Cardiac fibroblast (primary cell): ENCODE data around the gene TIMM23.

Source experiments
- DNase-seq, 2 donors: peaks; one replicate each; pipeline versions ENCODE4 v3.0.0 to v3.0.0-alpha.2; 2010; ENCODE audit warnings: low read depth in 2 of 2
- H3K4me3 ChIP-seq, 2 donors: replicated peaks in 1 of 2; 1 replicate in 1 of 2; 2 replicates in 1 of 2; pipeline ENCODE4 v1.5.1; 2011; ENCODE audit warnings: low read depth in 2 of 2, low read length in 2 of 2, mild to moderate bottlenecking in 2 of 2, moderate library complexity in 1 of 2
- TF ChIP-seq, protein P1 (sequence below): IDR thresholded peaks from one replicate; pipeline ENCODE4 v1.5.1; 2011; ENCODE audit warnings: low read depth, mild to moderate bottlenecking, low read length, inconsistent platforms

TIMM23 gene

DNA sequence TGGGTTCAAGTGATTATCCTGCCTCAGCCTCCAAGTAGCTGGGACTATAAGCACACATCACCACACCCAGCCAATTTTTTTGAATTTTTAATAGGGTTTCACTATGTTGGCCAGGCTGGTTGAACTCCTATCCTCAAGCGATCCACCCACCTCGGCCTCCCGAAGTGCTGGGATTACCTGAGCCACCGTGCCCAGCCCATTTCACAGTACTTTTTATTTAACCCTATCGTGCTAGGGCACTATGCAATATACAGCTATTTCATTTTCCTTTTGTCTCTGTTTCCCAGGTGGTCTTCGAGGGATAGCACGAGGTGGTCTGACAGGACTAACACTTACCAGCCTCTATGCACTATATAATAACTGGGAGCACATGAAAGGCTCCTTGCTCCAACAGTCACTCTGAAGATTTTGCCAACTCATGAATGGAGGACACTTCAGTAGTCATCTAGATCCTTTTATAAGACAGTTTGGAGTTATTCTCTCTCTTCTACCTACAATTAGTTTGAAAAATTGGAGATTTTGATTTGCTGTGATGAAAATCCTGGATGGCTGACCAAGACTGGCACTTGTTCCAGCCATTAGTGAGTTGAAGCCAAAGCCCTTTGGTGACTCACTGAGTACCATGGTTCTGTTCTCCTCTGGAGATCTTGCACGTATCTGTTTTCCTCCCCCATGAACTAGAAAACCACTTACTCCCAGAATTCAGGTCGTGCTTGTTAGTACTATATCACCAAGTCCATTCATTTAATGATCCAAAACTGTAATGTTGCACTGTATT lies 30.8 kb downstream of the TIMM23 start:
- H3K4me3 ChIP-seq: no peak overlapping the region
- TF ChIP-seq, protein P1, sequence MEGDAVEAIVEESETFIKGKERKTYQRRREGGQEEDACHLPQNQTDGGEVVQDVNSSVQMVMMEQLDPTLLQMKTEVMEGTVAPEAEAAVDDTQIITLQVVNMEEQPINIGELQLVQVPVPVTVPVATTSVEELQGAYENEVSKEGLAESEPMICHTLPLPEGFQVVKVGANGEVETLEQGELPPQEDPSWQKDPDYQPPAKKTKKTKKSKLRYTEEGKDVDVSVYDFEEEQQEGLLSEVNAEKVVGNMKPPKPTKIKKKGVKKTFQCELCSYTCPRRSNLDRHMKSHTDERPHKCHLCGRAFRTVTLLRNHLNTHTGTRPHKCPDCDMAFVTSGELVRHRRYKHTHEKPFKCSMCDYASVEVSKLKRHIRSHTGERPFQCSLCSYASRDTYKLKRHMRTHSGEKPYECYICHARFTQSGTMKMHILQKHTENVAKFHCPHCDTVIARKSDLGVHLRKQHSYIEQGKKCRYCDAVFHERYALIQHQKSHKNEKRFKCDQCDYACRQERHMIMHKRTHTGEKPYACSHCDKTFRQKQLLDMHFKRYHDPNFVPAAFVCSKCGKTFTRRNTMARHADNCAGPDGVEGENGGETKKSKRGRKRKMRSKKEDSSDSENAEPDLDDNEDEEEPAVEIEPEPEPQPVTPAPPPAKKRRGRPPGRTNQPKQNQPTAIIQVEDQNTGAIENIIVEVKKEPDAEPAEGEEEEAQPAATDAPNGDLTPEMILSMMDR: no peak
- DNase-seq: no peak

DNA sequence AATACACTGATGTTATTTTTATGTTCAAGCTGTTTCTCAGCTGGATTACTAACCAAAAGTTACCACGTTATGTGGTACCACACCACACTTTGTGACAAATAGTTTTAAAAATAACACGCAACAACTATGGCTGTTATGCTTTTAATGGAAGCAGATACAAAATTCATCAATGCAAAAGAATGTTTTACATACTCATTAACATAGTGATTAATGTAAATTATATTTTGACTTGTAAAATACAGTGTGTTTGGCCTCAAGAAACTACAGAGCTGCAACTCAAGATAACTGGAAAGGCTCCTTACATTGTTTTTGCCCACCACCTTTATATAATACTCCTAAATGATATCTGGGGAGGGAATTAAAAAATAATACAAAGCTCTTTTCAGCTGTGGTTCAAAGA lies 32.7 kb downstream of the TIMM23 start:
- TF ChIP-seq, protein P1: no peak
- DNase-seq: no peak
- H3K4me3 ChIP-seq: no peak overlapping the region

DNA sequence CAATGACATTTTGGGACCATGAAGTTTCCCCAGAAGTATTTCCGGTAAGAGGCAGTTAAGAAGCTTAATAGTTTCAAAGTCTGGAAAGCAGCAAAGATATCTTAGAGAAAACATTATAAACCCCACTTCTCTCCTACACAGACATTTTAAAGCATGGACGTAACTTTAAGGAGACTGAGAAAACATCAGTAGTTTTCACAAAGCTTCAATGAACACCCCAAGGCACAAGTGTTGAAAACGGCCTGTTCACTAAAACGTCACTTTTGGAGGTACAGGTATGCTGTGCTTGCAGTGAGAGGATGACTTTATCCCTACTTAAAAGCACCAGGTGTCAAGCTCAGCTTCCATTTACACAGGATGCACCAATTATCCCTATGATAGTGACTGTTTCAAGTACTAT lies 33.1 kb downstream of the TIMM23 start:
- no peak overlapping the region for H3K4me3 ChIP-seq
- no peak for DNase-seq
- TF ChIP-seq, protein P1: no peak

DNA sequence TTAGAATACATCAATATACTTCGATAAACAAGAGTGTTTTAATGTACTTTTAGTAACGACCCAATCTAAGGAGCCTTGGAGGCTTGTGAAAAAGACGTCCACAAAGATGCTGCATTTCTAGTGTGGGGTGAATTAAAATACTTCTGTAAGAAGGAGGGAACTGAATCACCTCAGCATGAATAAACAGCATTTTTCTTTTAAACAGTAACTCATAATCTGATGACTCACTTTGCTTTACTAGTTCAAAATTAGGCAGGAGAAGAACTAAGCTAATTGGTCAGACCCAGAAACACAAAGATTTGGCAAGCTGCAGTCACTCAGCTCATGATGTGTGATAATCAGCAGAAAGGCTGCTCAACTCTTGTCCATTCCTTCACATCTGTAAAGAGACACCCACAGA lies 33.9 kb downstream of the TIMM23 start:
- no peak overlapping the region for H3K4me3 ChIP-seq
- TF ChIP-seq, protein P1: no peak
- DNase-seq: peak; percentile 65 to 67

DNA sequence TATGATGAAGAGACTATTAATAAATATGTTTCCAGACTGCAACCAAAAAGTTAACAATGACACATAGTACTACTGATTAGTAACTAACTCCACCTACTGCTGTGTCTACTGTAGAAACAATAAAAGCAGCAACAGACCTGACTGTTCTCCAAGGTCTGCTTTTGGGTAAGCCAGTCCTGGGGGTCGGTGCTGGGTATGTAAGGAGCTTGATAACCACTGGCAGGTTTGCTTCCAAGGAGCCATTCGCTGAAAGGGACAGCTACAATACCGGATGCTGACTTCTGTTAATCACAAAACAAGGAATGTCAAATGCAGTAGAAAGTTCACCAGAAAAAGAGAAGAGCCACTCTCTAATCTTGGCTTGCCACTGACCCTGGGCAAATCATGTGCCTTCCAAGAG lies 40.5 kb downstream of the TIMM23 start:
- TF ChIP-seq, protein P1: no peak
- no peak for DNase-seq
- no peak overlapping the region for H3K4me3 ChIP-seq

DNA sequence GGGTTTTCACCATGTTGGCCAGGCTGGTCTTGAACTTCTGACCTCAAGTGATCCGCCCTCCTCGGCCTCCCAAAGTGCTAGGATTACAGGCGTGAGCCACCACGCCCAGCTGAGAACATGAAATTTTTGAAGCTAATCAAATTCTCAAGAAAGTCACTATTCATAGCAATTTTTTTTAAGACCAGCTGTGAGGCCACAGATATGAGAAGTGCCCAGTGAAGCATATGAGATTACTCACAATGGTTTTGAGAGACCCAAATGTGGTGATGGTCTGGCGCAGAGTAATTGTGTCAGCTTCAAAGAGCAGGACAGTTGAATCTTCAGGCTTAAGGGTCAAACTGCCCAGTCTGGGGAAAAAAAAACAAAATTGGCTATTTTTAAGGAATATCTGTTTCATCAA lies 41.9 kb downstream of the TIMM23 start:
- TF ChIP-seq, protein P1: no peak
- H3K4me3 ChIP-seq: no peak overlapping the region
- no peak for DNase-seq
